Activated CD4-positive, CD25-positive, alpha-beta regulatory T cell treated with anti-CD3 and anti-CD28 coated beads, Interleukin-2, amount 50 U/mL, for 24 hours (primary cell): Measurements from ENCODE around the gene SHC1.

Source experiments
- ATAC-seq, 2 donors: fragments of 150-1000 bp; cut with Tn5 transposase; one replicate each; pipeline ENCODE4 v1.10.0; 2021; ENCODE audit warnings: mild to moderate bottlenecking in 1 of 2, moderate library complexity in 1 of 2

SHC1 gene

GRCh38 chr1:154937085-154937987 lies 33.2 kb downstream of the SHC1 start:
- peak; percentile 77 for ATAC-seq

- peak; percentile 84 to 89 for ATAC-seq
Observed at GRCh38 chr1:154936555-154937084, 33.9 kb downstream of the SHC1 start, which contains the start of gene PMVK. Gene PMVK, minus strand, starts transcription at chr1:154936719. Its CDS starts 34 bp downstream, at chr1:154936685.

GRCh38 chr1:154935749-154936554 lies 34.6 kb downstream of the SHC1 start:
- ATAC-seq, result no peak

- no peak for ATAC-seq
Observed at GRCh38 chr1:154934358-154934948, 36.1 kb downstream of the SHC1 start.

- ATAC-seq, result no peak
Observed at GRCh38 chr1:154931940-154932487, 38.5 kb downstream of the SHC1 start.

GRCh38 chr1:154926201-154926600 lies 44.3 kb downstream of the SHC1 start:
- ATAC-seq, result no peak

- no peak for ATAC-seq
Observed at GRCh38 chr1:154925335-154926170, 45.0 kb downstream of the SHC1 start.

- no peak for ATAC-seq
Observed at GRCh38 chr1:154923695-154924094, 46.9 kb downstream of the SHC1 start.

GRCh38 chr1:154913273-154913672 lies 57.3 kb downstream of the SHC1 start:
- ATAC-seq, result no peak

GRCh38 chr1:154912755-154913154 lies 57.8 kb downstream of the SHC1 start:
- ATAC-seq, result no peak
